Stimulated activated CD8-positive, alpha-beta memory T cell treated with anti-CD3 and anti-CD28 coated beads, Interleukin-12 subunit alpha, Interleukin-12 subunit beta, amount 100 ng/mL, for 24 hours (primary cell): ENCODE results near the gene CASKIN1.

Experiments used
- DNase-seq: peaks from one replicate; pipeline ENCODE4 v3.0.0-alpha.2; 2020; ENCODE audit errors: extremely low read depth

CASKIN1 gene

GRCh38 chr16:2190659-2191445 is 5.6 kb downstream of the CASKIN1 start:
- DNase-seq: no peak

- no peak for DNase-seq
These were observed 6.3 kb downstream of the CASKIN1 start for GRCh38 chr16:2190002-2190658.

DNA sequence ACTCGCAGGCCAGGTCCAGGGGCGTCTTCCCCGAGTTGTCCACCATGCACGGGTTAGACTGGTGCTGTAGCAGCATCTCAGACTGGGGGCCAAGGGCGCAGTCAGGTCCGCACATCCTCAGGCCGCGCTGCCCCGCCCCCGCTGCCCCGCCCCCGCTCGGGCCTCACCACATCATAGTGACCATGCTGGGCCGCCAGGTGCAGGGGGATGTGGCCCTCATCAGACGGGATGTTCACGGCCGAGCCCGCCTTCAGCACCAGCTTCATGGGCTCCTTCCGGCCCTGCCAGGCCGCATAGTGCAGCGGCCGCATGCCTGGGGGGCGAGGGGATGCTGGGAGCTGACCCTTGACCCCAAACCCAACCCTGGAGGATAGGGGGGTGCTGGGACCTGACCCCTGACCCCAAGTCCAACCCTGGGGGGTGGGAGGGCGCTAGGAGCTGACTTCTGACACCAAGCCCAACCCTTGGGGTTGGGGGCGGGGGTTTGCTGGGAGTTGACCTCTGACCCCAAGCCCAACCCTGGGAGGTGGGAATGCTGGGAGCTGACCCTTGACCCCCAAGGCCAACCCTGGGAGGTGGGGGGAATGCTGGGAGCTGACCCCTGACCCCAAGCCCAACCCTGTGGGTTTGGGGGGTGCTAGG is 7.0 kb downstream of the CASKIN1 start:
- no peak for DNase-seq

DNA sequence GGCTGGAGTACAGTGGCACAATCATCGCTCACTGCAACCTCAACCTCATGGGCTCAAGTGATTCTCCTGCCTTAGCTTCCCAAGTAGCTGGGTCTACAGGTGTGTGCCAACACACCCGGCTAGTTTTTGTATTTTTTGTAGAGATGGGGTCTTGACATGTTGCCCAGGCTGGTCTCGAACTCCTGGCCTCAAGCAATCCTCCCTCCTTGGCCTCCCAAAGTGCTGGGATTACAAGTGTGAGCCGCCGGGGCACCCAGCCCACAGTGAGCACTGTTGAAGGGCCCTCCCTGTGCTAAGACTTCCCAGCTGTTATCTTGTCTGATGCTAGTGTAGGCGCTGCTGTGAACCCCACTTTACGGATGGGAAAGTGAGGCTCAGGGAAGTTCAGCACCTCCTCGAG is 8.0 kb downstream of the CASKIN1 start:
- DNase-seq: no peak

GRCh38 chr16:2187212-2187611 is 9.2 kb downstream of the CASKIN1 start:
- no peak for DNase-seq

- no peak for DNase-seq
These were observed 9.9 kb downstream of the CASKIN1 start for GRCh38 chr16:2186505-2186904.

- no peak for DNase-seq
These were observed 10.3 kb downstream of the CASKIN1 start for GRCh38 chr16:2186064-2186463.

- no peak for DNase-seq
These were observed 11.4 kb downstream of the CASKIN1 start for GRCh38 chr16:2184962-2185361.

- no peak for DNase-seq
These were observed 12.1 kb downstream of the CASKIN1 start for GRCh38 chr16:2184346-2184745.

DNA sequence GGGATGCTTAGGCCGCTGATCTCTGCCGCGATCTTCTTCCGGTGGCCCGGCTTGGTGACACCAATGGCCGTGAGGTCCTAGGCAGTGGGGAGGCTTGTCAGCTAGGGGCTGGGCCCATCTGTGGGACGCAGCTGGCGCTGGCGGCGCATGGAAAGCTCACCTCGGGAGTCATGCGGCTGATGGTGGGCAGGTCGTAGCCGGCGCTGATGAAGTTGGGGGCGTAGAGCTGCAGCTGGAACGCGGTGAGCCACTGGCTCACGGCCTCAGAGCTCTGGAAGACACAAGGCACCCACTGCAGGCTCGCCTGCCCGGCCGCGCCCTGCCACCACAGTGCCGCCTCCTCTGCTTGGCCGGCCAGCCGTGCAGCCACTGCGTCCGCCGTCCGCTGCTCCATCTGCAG is 12.7 kb downstream of the CASKIN1 start:
- no peak for DNase-seq

DNA sequence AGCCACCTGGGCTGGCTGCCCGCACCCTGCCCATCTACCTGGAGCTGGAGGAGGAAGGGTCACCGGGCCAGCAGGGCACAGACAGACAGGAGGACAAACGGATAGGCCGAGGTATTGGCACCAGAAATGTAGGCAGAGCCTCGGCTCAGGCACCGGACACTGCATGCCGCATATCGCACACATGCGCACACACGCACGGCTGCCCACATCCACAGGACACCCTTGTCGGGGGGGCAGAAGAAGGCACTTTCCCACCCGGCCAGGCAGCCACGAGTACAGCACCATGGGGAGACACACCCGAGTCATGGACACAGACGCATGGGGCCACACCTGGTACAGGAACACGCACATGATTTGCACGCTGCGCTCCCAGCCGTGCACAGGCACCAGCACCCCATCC is 14.5 kb downstream of the CASKIN1 start:
- no peak for DNase-seq

GRCh38 chr16:2180962-2181923 is 15.2 kb downstream of the CASKIN1 start:
- no peak for DNase-seq

- DNase-seq: no peak
These were observed 15.9 kb downstream of the CASKIN1 start for GRCh38 chr16:2180461-2180860.

DNA sequence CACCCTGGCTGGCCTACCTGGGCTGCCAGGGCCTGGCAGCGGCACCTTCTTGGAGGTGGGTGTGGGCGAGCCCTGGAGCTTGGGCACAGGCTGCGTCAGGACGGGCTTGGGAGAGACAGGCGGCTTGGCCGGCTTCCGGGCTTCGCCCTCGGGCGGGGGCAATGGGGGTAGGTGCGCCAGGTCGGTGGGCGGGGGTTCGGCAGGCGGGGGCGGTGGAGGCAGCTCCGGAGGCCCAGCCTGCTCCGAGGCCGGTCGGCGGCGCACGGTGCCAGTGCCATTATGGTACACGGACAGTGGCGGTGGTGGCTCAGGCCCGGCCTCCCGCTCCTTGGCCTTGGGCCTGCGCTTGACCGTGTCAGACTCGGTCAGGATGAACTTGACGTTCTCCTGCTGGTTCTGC is 16.8 kb downstream of the CASKIN1 start:
- no peak for DNase-seq

DNA sequence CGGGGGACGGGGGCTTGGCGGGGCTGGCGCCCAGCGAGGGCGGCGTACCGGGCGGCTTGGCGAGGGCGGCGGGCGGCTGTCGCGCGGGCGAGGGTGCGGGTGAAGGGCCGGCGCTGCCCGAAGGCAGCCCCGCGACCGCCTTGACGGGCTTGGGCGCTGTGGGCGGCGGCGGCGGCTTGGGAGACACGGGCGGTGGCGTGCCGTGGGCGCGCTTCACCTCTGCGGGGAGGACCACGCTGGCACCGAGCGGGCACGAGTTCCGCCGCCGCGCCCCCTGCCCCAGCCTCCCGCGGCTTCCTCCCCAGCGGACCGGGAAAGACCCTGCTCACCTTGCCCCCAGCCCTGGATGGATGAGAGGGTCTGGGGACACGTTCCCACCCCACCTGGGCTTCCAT is 17.3 kb downstream of the CASKIN1 start:
- DNase-seq: no peak

- no peak for DNase-seq
These were observed 17.9 kb downstream of the CASKIN1 start for GRCh38 chr16:2178321-2179106.

DNA sequence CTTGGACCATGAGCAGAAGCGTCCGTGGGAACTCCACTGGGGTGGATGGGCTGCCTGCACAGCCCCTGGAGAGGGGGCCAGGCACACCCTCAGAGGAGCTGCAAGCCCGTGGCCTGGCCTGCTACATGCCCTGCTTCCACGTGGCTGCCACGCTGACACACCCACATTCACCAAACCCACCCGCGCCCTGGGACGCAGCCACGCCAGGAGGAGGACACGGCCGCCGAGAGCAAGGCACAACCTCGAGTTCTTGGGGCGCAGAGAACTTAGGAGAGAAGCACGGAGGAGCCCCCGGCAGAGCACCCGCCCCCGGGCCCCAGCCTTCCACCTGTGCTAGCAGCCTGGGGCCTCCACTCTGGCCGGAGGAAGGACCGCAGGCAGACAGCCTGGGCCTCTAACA is 18.8 kb downstream of the CASKIN1 start:
- no peak for DNase-seq

DNA sequence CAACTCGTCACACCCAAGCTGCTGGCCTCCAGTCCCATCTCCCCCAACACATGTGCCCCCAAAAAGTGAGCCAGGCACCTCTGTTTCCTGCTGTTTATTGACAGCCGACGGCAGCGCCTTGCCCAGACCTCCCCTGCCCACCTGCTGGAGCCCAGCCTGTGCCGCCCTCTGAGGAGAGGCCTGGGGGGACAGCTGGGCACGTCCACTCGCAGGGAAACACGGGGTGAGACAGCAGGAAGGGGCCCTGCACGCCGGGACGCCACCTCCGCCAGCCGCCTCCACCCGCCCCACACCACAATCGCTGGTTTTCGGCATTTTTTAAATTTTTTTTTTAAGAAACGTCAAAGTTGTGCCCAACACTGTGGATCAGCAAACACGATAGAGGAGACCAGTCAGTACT is 19.3 kb downstream of the CASKIN1 start:
- DNase-seq: no peak

DNA sequence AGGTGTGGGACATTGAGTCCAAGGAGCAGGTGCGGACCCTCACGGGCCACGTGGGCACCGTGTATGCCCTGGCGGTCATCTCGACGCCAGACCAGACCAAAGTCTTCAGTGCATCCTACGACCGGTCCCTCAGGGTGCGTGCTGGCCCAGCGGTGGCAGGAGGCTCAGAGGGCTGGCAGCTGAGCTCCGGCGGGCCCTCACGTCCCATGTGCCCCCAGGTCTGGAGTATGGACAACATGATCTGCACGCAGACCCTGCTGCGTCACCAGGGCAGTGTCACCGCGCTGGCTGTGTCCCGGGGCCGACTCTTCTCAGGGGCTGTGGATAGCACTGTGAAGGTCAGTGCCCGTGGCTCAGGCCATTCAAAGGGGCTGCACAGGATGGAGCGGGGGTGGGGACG is 20.4 kb downstream of the CASKIN1 start:
- DNase-seq: no peak

- no peak for DNase-seq
These were observed 21.0 kb downstream of the CASKIN1 start for GRCh38 chr16:2175454-2175853.
